Body of pancreas (tissue), 4 donors: ENCODE results near the gene RTL1.

Source experiments
- CTCF ChIP-seq, 7 experiments: fragments of 450-650 bp in 4 of 7; fragments of 200-600 bp in 3 of 7; sonication (generic) in 3 of 7; IDR thresholded peaks; one replicate each; pipeline ENCODE4 v1.5.1; 2016 to 2019; ENCODE audit warnings: antibody characterized with exemption in 7 of 7
- POLR2A ChIP-seq, 3 donors: fragments of 450-650 bp; IDR thresholded peaks; one replicate each; pipeline ENCODE4 v1.6.1; 2016; ENCODE audit warnings: antibody characterized with exemption in 3 of 3, mild to moderate bottlenecking in 2 of 3

- TF ChIP-seq POLR2A (IDR thresholded peaks at IDR 0.05) (no peak), CTCF (IDR thresholded peaks at IDR 0.05) (no peak)
These were observed 13.9 kb downstream of the RTL1 start for GRCh38 chr14:100889641-100890040.
